H1 (cell line): Measurements from ENCODE around the gene CPLX1. TPM values are rescaled to one million over a fixed set of nuclear protein-coding genes. Genes with fewer than 3 reads are reported as not detected.

ENCODE experiments used
- CTCF ChIA-PET: fragments of 300-600 bp; sonication (Branson Sonifier 250); formaldehyde crosslinking; loops from one replicate; lab custom pipeline; 2021; ENCODE audit not compliant: partially characterized antibody; lab: Charles Lee
- POLR2A ChIA-PET: fragments of 300-600 bp; sonication (Branson Sonifier 250); formaldehyde crosslinking; loops from one replicate; lab custom pipeline; 2021; ENCODE audit warnings: inconsistent platforms; ENCODE audit not compliant: partially characterized antibody; lab: Charles Lee
- DNase-seq, 2 experiments: peaks; one replicate each; pipeline versions ENCODE4 v3.0.0 to v3.0.0-alpha.2; 2010 to 2022; ENCODE audit warnings: low spot score in 2 of 2, low read depth in 1 of 2, mixed read lengths in 1 of 2
- FAIRE-seq: peaks from 2 replicates; lab custom pipeline; 2011; peaks lifted over from hg19 to GRCh38; lab: Jason Lieb, UNC
- H2AFZ ChIP-seq: 2 replicates; pipeline ENCODE4 v1.8.1; 2012; ENCODE audit warnings: low read length, inconsistent platforms
- H2AK5ac ChIP-seq: 2 replicates; pipeline ENCODE4 v1.6.1; 2013; ENCODE audit warnings: low read depth, low read length
- H2BK120ac ChIP-seq: replicated peaks from 2 replicates; pipeline ENCODE3; 2013; ENCODE audit warnings: low read depth, low read length, inconsistent platforms
- H2BK12ac ChIP-seq: 2 replicates; pipeline ENCODE4 v1.6.1; 2013; ENCODE audit warnings: low read depth, low read length
- H2BK15ac ChIP-seq: 2 replicates; pipeline ENCODE4 v1.6.1; 2013; ENCODE audit warnings: low read length
- H2BK20ac ChIP-seq: 2 replicates; pipeline ENCODE4 v1.6.1; 2013; ENCODE audit warnings: low read length
- H2BK5ac ChIP-seq: 2 replicates; pipeline ENCODE4 v1.6.1; 2013; ENCODE audit warnings: low read depth, low read length
- H3K14ac ChIP-seq: 2 replicates; pipeline ENCODE4 v1.6.1; 2013; ENCODE audit warnings: inconsistent platforms; ENCODE audit not compliant: insufficient read length
- H3K18ac ChIP-seq: 2 replicates; pipeline ENCODE4 v1.6.1; 2013; ENCODE audit warnings: low read length; ENCODE audit errors: extremely low read depth
- H3K23ac ChIP-seq: 2 replicates; pipeline ENCODE4 v1.6.1; 2013; ENCODE audit warnings: inconsistent platforms; ENCODE audit not compliant: insufficient read length
- H3K23me2 ChIP-seq: 2 replicates; pipeline ENCODE4 v1.6.1; 2013; ENCODE audit warnings: low read depth, low read length
- H3K27ac ChIP-seq: 2 replicates; pipeline ENCODE4 v1.6.1; 2011; ENCODE audit warnings: low read depth, low read length, inconsistent platforms
- H3K27me3 ChIP-seq, 4 experiments: replicated peaks in 1 of 4; 1 replicate in 1 of 4; 2 replicates in 3 of 4; pipeline versions ENCODE4 v1.6.1 to v1.8.1; 2011 to 2013; ENCODE audit warnings: low read length in 3 of 4, mild to moderate bottlenecking in 3 of 4, inconsistent platforms in 2 of 4, mixed read lengths in 2 of 4, moderate library complexity in 1 of 4; ENCODE audit not compliant: control insufficient read depth in 3 of 4, insufficient read depth in 3 of 4; ENCODE audit errors: extremely low read depth in 1 of 4
- H3K36me3 ChIP-seq, 4 experiments: 2 replicates each; pipeline versions ENCODE4 v1.6.1 to v1.8.1; 2011 to 2013; ENCODE audit warnings: mild to moderate bottlenecking in 4 of 4, low read length in 3 of 4, moderate library complexity in 2 of 4, control low read depth in 1 of 4, inconsistent platforms in 1 of 4; ENCODE audit not compliant: insufficient read depth in 4 of 4, control insufficient read depth in 2 of 4
- H3K4ac ChIP-seq: replicated peaks from 2 replicates; pipeline ENCODE3; 2013; ENCODE audit warnings: low read length, low read depth, mixed read lengths, inconsistent platforms; ENCODE audit not compliant: insufficient read length
- H3K4me1 ChIP-seq, 4 experiments: replicated peaks in 1 of 4; 1 replicate in 1 of 4; 2 replicates in 3 of 4; pipeline versions ENCODE4 v1.6.1 to v1.8.1; 2011 to 2013; ENCODE audit warnings: low read length in 3 of 4, inconsistent platforms in 2 of 4, mixed read lengths in 1 of 4; ENCODE audit not compliant: insufficient read depth in 4 of 4, control insufficient read depth in 3 of 4
- H3K4me2 ChIP-seq, 2 experiments: 2 replicates each; pipeline versions ENCODE4 v1.6.1 to v1.8.1; 2011 to 2013; ENCODE audit warnings: low read depth in 2 of 2, low read length in 2 of 2, control low read depth in 1 of 2, inconsistent platforms in 1 of 2, mild to moderate bottlenecking in 1 of 2; ENCODE audit not compliant: insufficient read depth in 1 of 2
- H3K4me3 ChIP-seq, 4 experiments: fragments of 200-600, 300-600 bp in 1 of 4; sonication (generic), shearing (Covaris generic), sonication (Bioruptor Twin) in 1 of 4; 2 replicates each; pipeline versions ENCODE4 v1.5.1 to v1.8.1; 2011 to 2016; ENCODE audit warnings: low read length in 4 of 4, low read depth in 3 of 4, control low read depth in 2 of 4, inconsistent platforms in 2 of 4, mild to moderate bottlenecking in 2 of 4, mixed read lengths in 1 of 4, moderate library complexity in 1 of 4; ENCODE audit not compliant: insufficient read depth in 2 of 4; ENCODE audit errors: extremely low read depth in 1 of 4
- H3K56ac ChIP-seq: replicated peaks from 2 replicates; pipeline ENCODE3; 2013; ENCODE audit warnings: low read depth, mild to moderate bottlenecking, mixed read lengths, low read length, inconsistent platforms; ENCODE audit not compliant: insufficient read length
- H3K79me1 ChIP-seq: 2 replicates; pipeline ENCODE4 v1.6.1; 2013; ENCODE audit warnings: low read depth, low read length, control low read depth
- H3K79me2 ChIP-seq, 2 experiments: 2 replicates each; pipeline versions ENCODE4 v1.6.1 to v1.8.1; 2012 to 2013; ENCODE audit warnings: low read length in 2 of 2, mild to moderate bottlenecking in 2 of 2, inconsistent platforms in 1 of 2; ENCODE audit not compliant: insufficient read depth in 2 of 2, control insufficient read depth in 1 of 2
- H3K9ac ChIP-seq, 4 experiments: replicated peaks in 1 of 4; 1 replicate in 1 of 4; 2 replicates in 3 of 4; pipeline versions ENCODE4 v1.6.1 to v1.8.1; 2011 to 2013; ENCODE audit warnings: low read depth in 3 of 4, low read length in 3 of 4, control low read depth in 2 of 4, mild to moderate bottlenecking in 2 of 4, moderate library complexity in 2 of 4, inconsistent platforms in 1 of 4; ENCODE audit errors: extremely low read depth in 1 of 4
- H3K9me3 ChIP-seq, 2 experiments: 2 replicates each; pipeline versions ENCODE4 v1.6.1 to v1.8.1; 2012 to 2013; ENCODE audit warnings: mild to moderate bottlenecking in 2 of 2, moderate library complexity in 2 of 2, control low read depth in 1 of 2, inconsistent platforms in 1 of 2, low read depth in 1 of 2, low read length in 1 of 2, mixed read lengths in 1 of 2; ENCODE audit not compliant: insufficient read depth in 2 of 2
- H4K20me1 ChIP-seq, 2 experiments: replicated peaks in 1 of 2; 2 replicates each; pipeline versions ENCODE3 to v1.8.1; 2011 to 2013; ENCODE audit warnings: inconsistent platforms in 2 of 2, low read length in 2 of 2, mild to moderate bottlenecking in 1 of 2; ENCODE audit not compliant: insufficient read depth in 2 of 2, control insufficient read depth in 1 of 2
- H4K5ac ChIP-seq: 2 replicates; pipeline ENCODE4 v1.6.1; 2013; ENCODE audit warnings: low read length, low read depth, mixed read lengths, inconsistent platforms; ENCODE audit not compliant: insufficient read length
- H4K8ac ChIP-seq: 2 replicates; pipeline ENCODE4 v1.8.0; 2013; ENCODE audit warnings: mild to moderate bottlenecking, moderate library complexity, low read length, inconsistent platforms; ENCODE audit not compliant: insufficient read depth; ENCODE audit errors: extremely low read depth
- H4K91ac ChIP-seq: replicated peaks from 2 replicates; pipeline ENCODE3; 2013; ENCODE audit warnings: low read length, mixed read lengths, inconsistent platforms; ENCODE audit not compliant: insufficient read length
- CEBPB ChIP-seq: IDR thresholded peaks from 2 replicates; pipeline ENCODE4 v1.6.1; 2012; ENCODE audit warnings: low read depth, low read length
- CHD1 ChIP-seq: IDR thresholded peaks from 2 replicates; pipeline ENCODE4 v1.6.1; 2012; ENCODE audit warnings: low read depth, low read length, improper control_type of control experiment
- EP300 ChIP-seq, 2 experiments: IDR thresholded peaks; 1 replicate in 1 of 2; 2 replicates in 1 of 2; pipeline ENCODE4 v1.6.1; 2011 to 2012; ENCODE audit warnings: low read depth in 2 of 2, low read length in 2 of 2, mild to moderate bottlenecking in 2 of 2, borderline replicate concordance in 1 of 2, inconsistent platforms in 1 of 2, moderate library complexity in 1 of 2
- FOSL1 ChIP-seq: IDR thresholded peaks from 2 replicates; pipeline ENCODE4 v1.6.1; 2011; ENCODE audit warnings: mild to moderate bottlenecking, low read depth, low read length, moderate library complexity; ENCODE audit not compliant: insufficient read depth
- KDM1A ChIP-seq: fragments of 200-600, 300-600 bp; sonication (generic); IDR thresholded peaks from 2 replicates; pipeline ENCODE4 v1.7.1; 2016; ENCODE audit warnings: mild to moderate bottlenecking, low read length, borderline replicate concordance
- MAFK ChIP-seq: IDR thresholded peaks from 2 replicates; pipeline ENCODE4 v1.6.1; 2012; ENCODE audit warnings: low read depth, mild to moderate bottlenecking, improper control_type of control experiment, low read length
- NRF1 ChIP-seq: IDR thresholded peaks from 2 replicates; pipeline ENCODE4 v1.6.1; 2011; ENCODE audit warnings: mild to moderate bottlenecking, low read depth, low read length, improper control_type of control experiment
- TEAD4 ChIP-seq: IDR thresholded peaks from 2 replicates; pipeline ENCODE4 v1.6.1; 2012; ENCODE audit warnings: low read depth, low read length, inconsistent platforms, mixed read lengths
- WGBS, 2 experiments: shearing (Covaris generic) in 1 of 2; methylation state at CpG; one replicate each; pipeline versions ENCODE4 v1.1.6 to v1.1.7; 2013 to 2015; ENCODE audit warnings: low lambda C conversion rate in 2 of 2, mixed read lengths in 2 of 2, inconsistent platforms in 1 of 2, low coverage in 1 of 2, missing lambda C conversion rate in 1 of 2; ENCODE audit not compliant: insufficient replicate concordance in 2 of 2, insufficient coverage in 1 of 2, insufficient read length in 1 of 2; ENCODE audit errors: extremely low coverage in 1 of 2, missing lambda C conversion rate in 1 of 2; 5-methylcytosine and 5-hydroxymethylcytosine counted together
- polyA plus RNA-seq, 7 experiments: library from polyadenylated mRNA; depleted of rRNA in 3 of 7; stranded (reverse) in 5 of 7; unstranded in 2 of 7; fragments of >200 nt in 5 of 7; fragments of 200-250 nt in 2 of 7; gene quantifications; 1 replicate in 5 of 7; 2 replicates in 1 of 7; 4 replicates in 1 of 7; pipeline versions ENCODE4 v1.2.1 to v1.2.3, GENCODE V29; 2011 to 2013; ENCODE audit warnings: missing spikeins in 2 of 7, mixed read lengths in 2 of 7
- total RNA-seq: library from RNA; stranded (reverse); fragmentation: NEBNext Ultra II Directional; extraction: Animal tissue kit (Norgen Biotek cat#: 25700); gene quantifications from 2 replicates; pipeline ENCODE4 v1.2.1, GENCODE V29; 2021
- TF ChIP-seq, protein P1 (sequence below): IDR thresholded peaks from 2 replicates; pipeline ENCODE4 v1.6.1; 2012; ENCODE audit warnings: inconsistent platforms
- TF ChIP-seq, protein P2 (sequence below): IDR thresholded peaks from 2 replicates; pipeline ENCODE4 v1.6.1; 2011; ENCODE audit warnings: low read length, improper control_type of control experiment

Gene CPLX1
- total and polyA plus RNA-seq, 2 of the 8 experiments (the other 6 are each of a cell fraction or from before 2014, with no cell fraction given): 0.32 to 0.56 TPM

DNA sequence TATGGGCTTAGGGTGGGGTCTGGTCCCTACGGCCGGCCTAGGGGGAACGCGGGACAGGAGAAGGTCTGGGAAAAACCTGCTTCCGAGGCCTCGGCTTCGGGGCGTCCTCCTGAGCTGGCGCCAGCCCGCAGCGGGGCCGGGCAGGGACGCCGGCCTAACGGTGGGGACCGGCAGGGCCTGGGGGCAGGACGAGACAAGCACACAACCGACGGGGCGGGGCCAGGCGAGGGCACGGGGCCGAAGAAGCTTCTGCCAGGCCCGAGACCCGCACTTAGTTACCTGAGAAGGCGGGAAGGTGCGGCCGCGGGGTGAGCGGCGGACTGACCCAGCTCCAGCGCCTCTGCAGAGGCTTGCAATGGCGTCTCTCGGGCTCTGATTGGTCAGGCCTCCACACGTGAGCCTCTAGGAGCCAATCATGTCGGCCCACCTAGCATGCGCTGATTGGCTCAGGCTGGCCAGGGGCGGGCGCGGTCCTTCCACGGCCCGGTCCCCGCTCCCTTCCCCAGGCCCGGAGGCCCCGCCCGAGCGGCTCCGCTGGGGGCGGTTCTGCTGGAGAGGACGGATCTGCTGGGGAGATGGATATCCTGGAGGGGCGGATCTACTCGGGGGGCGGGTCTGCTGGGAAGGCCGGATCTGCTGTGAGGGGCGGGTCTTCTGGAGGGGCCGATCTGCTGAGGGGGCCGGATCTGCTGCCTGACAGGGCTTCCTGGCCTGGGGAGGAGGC is 44.3 kb downstream of the CPLX1 start:
- Histone ChIP-seq H2AK5ac (peak overlapping the region; percentile 9; the same call in 1 of the 2 replicates), H3K4ac (peak overlapping the region; percentile 63), H4K20me1 (peaks cover 12 to 16% of the 10 kb centered on the region in 2 experiments), H3K27me3 (peaks cover 27 to 38% (median 38%) of the 10 kb centered on the region in 4 experiments), H3K4me1 (peaks cover 0 to 21% (median 18%) of the 10 kb centered on the region in 4 experiments; a peak in 6 of 7 replicates), H3K23ac (no peak overlapping the region), H2BK15ac (no peak overlapping the region), H3K79me1 (peaks cover 6% of the 10 kb centered on the region), H3K9me3 (no peaks in the 10 kb centered on the region), H2BK12ac (no peak overlapping the region), H2BK20ac (no peak overlapping the region), H2BK5ac (peak overlapping the region; percentile 95), H3K56ac (peak overlapping the region; percentile 92), H3K23me2 (peaks cover 11% of the 10 kb centered on the region), H2BK120ac (no peak overlapping the region), H3K18ac (peak overlapping the region; percentile 98), H3K36me3 (peaks cover 0 to 29% (median 6%) of the 10 kb centered on the region in 4 experiments; a peak in 4 of 8 replicates), H3K79me2 (peaks cover 11 to 42% of the 10 kb centered on the region in 2 experiments; a peak in 3 of 4 replicates), H3K14ac (no peak overlapping the region), H3K4me3 (peak overlapping the region; percentile 77 to 92 (median 91)), H3K27ac (peak overlapping the region; percentile 94), H4K91ac (peak overlapping the region; percentile 71), H3K9ac (peak overlapping the region; percentile 93 to 99 (median 96)), H2AFZ (no peak overlapping the region), H4K5ac (peak overlapping the region; percentile 89), H4K8ac (peak overlapping the region; percentile 99), H3K4me2 (peak overlapping the region; percentile 91 to 93)
- POLR2A ChIA-PET: interaction anchor here (0.9 to 2.0 kb wide), 6 partner anchors 8 to 308 kb away, joined by 3 to 14 read pairs (median 6); no protein-coding TSS in a partner anchor
- whole genome bisulfite sequencing, 2 experiments: 1% methylated on average over 39 of the region's 57 CpGs; no CpG with 5 or more reads in 1 of the 2 experiments
- peak; percentile 98 for DNase-seq
- CTCF ChIA-PET: interaction anchor here (0.6 to 3.9 kb wide), 2 partner anchors 13 to 23 kb away, joined by 3 to 12 read pairs; no protein-coding TSS in a partner anchor
- no peak for FAIRE-seq
- TF ChIP-seq KDM1A (no peak), TEAD4 (no peak), CEBPB (no peak), CHD1 (no peak), FOSL1 (no peak), MAFK (no peak), NRF1 (no peak), EP300 (IDR thresholded peaks at IDR 0.05; ENCODE audit: borderline replicate concordance in 1 of 2, low read depth in 2 of 2, low read length in 2 of 2) (no peak)
- TF ChIP-seq, protein P1, sequence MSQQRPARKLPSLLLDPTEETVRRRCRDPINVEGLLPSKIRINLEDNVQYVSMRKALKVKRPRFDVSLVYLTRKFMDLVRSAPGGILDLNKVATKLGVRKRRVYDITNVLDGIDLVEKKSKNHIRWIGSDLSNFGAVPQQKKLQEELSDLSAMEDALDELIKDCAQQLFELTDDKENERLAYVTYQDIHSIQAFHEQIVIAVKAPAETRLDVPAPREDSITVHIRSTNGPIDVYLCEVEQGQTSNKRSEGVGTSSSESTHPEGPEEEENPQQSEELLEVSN: peak; percentile 81
- TF ChIP-seq, protein P2, sequence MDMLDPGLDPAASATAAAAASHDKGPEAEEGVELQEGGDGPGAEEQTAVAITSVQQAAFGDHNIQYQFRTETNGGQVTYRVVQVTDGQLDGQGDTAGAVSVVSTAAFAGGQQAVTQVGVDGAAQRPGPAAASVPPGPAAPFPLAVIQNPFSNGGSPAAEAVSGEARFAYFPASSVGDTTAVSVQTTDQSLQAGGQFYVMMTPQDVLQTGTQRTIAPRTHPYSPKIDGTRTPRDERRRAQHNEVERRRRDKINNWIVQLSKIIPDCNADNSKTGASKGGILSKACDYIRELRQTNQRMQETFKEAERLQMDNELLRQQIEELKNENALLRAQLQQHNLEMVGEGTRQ: peak; percentile 99
